Epithelial cell of proximal tubule (primary cell): Measurements from ENCODE around the gene YAF2. TPM values are rescaled to one million over a fixed set of nuclear protein-coding genes. Genes with fewer than 3 reads are reported as not detected.

Source experiments
- DNase-seq: peaks from one replicate; pipeline ENCODE4 v3.0.0-alpha.2; 2011; ENCODE audit warnings: low read depth
- H3K4me3 ChIP-seq: 2 replicates; pipeline ENCODE4 v1.5.1; 2011; ENCODE audit warnings: low read depth, mild to moderate bottlenecking, low read length
- CTCF ChIP-seq: conservative IDR thresholded peaks from 2 replicates; pipeline ENCODE4 v1.5.1; 2012; ENCODE audit warnings: low read depth, mild to moderate bottlenecking, low read length
- total RNA-seq: library from RNA; depleted of rRNA; stranded (reverse); fragments of >200 nt; gene quantifications from 2 replicates; pipeline ENCODE4 v1.2.3, GENCODE V29; 2015

YAF2 gene
- total RNA-seq, 1 donor from 2014 or later = 9.3 TPM

GRCh38 chr12:42182394-42182793 is 55.7 kb downstream of the YAF2 start:
- DNase-seq = no peak
- no peak for TF ChIP-seq CTCF
- no peak overlapping the region for H3K4me3 ChIP-seq

GRCh38 chr12:42180990-42181596 is 57.0 kb downstream of the YAF2 start:
- no peak for TF ChIP-seq CTCF
- H3K4me3 ChIP-seq = no peak overlapping the region
- DNase-seq = peak; percentile 29

GRCh38 chr12:42178101-42178500 is 59.9 kb downstream of the YAF2 start:
- no peak for DNase-seq
- no peak for TF ChIP-seq CTCF
- no peak overlapping the region for H3K4me3 ChIP-seq

GRCh38 chr12:42174978-42175377 is 63.1 kb downstream of the YAF2 start:
- no peak for DNase-seq
- no peak for TF ChIP-seq CTCF
- no peak overlapping the region for H3K4me3 ChIP-seq

GRCh38 chr12:42173961-42174521 is 64.0 kb downstream of the YAF2 start:
- H3K4me3 ChIP-seq = no peak overlapping the region
- no peak for DNase-seq
- no peak for TF ChIP-seq CTCF

- no peak overlapping the region for H3K4me3 ChIP-seq
- TF ChIP-seq CTCF = no peak
- no peak for DNase-seq
Measured at GRCh38 chr12:42172441-42173210, 65.4 kb downstream of the YAF2 start.
